OCI-M2 (cell line): ENCODE results near the gene LCNL1.

Experiments
- DNase-seq: peaks from one replicate; lab custom pipeline; 2025; ENCODE audit not compliant: unreplicated experiment; lab: John Stamatoyannopoulos, UW

LCNL1 gene

GRCh38 chr9:137009217-137009616, 26.4 kb downstream of the LCNL1 start:
- no peak for DNase-seq

DNA sequence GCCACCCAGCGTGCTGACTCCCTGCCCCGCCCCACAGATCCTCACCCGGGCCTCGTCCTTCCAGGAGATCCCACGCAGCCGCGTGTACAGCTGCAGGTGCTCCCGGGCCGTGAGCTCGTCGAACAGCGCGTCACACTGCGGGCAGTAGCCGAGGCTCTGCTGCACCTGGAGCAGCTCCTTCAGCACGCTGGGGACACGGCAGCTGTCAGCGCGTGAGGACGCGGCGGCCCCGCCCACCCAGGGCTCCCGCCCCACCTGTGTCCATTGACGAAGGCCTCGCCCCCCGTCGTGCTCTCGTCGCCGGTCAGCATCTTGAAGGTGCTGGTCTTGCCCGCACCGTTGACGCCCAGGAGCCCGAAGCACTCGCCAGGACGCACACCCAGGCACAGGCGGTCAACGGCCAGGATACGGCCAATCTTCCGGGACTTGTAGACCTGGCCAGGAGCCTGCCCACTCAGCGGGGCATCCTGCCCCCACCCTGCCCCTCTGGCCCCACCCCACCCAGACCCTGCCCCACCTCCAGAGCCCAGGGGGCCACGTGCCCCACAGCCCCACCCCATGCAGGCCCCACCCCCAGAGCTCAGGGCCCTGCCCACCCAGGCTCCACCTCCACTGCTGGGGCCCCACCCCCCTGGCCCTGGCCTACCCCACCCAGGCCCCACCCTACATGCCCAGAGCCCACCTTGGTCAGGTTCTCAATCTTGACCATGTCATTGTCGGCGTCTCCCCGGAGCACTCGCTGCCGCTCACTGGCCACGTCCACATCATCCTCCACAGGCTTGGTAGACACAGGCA, 27.3 kb downstream of the LCNL1 start:
- no peak for DNase-seq

DNA sequence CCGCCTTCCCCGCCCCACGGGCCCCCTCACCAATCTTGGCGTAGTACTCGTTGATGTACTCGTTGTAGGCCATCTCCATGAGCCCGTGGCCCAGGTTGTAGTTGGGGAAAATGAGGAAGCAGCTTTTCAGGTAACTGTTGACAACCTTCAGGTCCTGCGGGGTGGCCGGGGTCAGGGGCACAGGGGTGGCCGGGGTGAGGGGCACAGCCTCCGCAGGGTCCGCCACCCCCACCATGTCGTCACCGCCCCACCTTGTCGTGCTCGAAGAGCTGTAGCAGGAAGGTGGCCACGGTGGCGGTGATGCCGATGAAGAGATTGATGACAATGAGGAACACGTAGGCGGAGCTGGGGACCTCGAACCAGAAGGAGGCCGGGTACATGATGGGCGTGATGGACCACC, 28.4 kb downstream of the LCNL1 start:
- no peak for DNase-seq

DNA sequence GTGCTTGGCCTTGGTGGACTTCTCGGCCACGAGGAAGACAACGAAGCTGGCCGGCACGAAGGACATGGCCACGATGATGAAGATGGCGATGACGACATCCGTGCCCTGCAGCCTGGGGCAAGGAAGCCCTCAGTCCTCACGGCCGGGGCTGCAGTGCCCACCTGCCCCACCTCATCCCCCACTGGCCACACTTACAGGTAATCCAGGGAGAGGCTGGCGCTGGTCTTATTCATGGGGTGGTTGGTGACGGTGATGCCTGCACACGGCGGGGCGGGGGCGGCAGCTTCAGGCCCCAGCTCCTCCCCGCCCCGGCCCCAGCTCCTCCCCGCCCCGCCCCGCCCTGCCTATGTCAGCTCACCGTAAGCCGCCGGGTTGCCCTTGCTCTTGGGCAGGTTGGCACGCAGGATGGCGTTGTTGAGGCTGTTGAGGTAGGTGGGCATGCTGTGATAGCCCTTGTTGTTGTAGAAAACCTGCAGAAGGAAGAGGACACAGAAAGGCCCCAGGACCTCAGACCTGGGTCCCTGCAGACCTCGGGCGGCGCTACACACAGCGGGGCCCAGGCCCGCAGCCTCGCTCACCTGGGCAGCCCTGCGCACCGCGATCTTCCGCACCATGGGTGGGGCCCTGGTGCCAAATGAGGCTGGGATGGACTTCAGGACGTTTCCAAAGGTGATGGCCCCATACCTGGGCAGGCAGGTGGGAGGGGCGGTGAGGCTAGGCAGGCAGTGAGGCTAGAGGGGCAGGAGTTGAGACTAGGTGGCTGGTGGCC, 29.3 kb downstream of the LCNL1 start:
- DNase-seq, result no peak

- no peak for DNase-seq
Measured at GRCh38 chr9:137012694-137013570, 30.1 kb downstream of the LCNL1 start.

- DNase-seq, result no peak
Measured at GRCh38 chr9:137013571-137013940, 30.8 kb downstream of the LCNL1 start.

DNA sequence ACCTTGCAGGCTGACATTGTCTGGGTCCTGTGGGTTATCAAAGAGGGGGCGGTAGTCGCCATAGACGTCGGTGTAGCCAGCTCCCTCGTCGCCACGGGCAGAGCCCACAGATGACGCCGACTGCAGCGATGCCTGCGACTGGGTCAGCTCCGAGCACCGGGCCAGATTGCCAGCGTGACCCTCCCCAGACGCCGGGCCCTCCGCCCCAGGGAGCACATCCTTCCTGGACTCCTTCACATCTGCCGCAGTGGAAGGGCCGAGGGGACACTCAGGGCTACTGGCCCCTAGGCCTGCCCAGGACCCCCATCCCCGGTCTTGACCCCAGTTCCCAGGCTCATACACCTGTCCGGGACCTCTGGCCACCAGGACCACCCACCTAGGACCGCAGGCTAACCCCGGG, 31.4 kb downstream of the LCNL1 start:
- no peak for DNase-seq

DNA sequence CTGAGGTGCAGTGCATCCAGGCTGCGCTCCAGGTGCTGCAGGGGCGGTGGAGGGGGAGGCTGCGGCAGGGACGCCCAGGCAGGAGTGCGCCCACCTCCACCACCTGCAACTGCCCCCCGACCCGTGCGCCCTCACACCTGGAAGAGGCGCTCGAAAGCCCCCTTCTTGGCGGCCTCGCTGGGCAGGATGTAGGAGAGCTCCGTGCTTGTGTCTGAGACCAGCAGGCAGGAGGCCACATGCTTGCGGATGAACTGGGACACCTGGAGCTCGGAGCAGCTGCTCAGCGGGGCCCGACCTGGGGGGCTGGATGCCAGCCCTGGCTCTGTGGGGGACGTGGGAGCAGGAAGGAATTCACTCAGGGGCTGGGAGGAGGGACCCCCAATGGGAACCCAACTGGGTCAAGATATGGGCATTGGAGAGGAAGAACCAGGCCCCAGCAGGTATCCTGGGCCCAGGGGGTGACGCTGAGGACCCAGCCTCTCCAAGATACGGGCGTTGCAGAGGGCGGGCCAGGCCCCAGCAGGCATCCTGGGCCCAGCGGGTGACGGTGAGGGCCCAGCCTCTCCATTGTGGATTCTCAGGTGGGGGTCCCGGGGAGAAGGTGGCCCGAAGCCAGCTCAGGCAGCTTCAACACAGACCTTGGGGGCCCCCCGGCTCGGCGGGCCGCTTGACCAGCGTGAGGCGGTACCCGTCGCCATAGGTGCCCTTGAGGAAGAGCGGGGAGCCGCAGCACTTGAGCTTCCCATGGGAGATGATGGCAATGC, 32.2 kb downstream of the LCNL1 start:
- no peak for DNase-seq

- no peak for DNase-seq
Measured at GRCh38 chr9:137015540-137015930, 32.7 kb downstream of the LCNL1 start.

- no peak for DNase-seq
Measured at GRCh38 chr9:137015976-137016375, 33.2 kb downstream of the LCNL1 start.

DNA sequence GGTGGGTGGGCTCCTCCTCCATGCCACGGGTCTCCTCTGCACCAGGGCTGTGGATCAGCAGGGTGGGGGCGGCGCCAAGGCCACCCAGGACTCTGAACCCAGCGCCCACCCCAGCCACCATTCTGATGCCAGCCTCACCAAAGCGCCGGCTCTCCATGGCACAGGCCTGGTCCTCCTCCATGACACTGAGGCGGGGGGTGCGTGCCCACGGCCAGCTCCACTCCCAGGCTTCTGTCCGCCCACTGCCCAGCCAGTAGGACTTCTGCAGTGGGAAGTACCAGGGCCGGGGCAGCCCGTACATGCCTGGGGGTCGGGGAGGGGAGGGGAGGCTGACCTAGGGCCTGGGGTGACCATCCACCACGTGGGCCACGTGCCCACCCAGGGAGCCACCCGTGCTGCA, 33.6 kb downstream of the LCNL1 start:
- DNase-seq, result no peak

- DNase-seq, result no peak
Measured at GRCh38 chr9:137017071-137017470, 34.3 kb downstream of the LCNL1 start.

DNA sequence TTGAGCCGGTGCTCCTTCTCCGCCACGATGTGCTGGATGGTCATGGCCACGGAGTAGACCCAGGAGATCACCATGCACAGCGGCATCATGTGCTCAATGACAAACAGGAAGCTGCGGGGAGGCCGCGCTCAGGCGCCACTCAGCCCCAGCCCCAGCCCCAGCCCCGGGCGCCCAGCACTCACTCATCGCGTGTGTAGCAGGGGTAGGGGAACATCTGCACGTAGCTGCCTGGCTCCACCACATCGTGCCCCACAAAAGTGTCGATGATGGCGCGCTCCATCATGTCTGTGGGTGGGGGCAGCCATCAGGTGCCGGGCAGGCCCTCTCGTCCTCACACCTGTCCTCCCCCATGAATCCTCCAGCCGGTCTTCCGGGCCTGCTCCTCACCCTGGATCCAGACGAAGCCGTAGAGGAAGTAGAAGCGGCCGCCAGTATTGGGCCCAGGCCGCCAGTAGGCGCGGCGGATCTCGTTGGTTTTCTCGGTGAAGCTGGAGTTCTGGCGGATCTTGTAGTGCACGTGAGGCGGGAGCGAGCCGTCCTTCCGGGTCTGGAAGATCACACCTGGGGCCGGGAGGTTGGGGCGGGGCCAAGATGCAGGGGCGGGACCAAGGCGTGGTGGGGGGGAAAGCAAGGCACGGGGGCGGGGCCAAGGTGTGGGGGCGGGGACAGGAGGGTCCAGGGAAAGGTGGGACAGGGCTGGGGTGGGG, 35.2 kb downstream of the LCNL1 start:
- no peak for DNase-seq

DNA sequence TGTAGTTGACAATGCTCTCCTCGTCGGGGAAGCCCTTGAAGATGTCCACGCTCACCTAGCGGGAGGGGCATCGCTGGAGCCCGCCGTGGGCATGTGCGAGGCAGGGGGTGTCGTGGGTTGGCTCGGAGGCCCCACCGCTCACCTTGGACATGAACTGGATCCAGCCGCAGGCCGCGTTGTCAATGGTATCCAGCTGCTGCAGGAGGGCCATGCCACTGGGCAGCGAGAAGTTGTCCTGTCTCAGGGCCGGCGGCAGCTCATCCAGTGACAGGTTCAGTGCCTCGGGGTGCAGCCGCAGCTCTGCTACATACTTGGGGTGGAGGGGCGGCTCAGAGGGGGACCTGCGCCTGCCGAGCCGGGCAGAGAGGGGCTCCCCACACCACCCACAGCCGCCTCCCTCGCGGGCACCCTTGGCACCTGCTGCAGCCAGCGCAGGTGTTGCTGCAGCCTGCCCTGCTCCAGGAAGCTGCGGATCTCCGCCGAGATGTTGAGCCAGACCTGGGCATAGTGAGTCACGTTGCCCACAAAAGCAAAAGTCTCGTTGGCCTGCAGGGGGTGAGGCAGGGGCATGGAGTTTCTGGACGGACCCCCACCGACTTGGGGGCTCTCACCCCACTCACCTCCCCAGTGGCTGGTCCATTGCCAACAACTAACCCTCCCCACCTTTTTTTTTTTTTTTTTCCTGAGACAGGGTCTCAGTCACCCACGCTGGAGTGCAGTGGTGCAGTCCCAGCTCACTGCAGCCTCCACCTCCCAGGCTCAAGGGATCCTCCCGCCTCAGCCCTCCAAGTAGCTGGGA, 36.2 kb downstream of the LCNL1 start:
- DNase-seq, result no peak

GRCh38 chr9:137019891-137020683, 37.3 kb downstream of the LCNL1 start:
- DNase-seq, result no peak

DNA sequence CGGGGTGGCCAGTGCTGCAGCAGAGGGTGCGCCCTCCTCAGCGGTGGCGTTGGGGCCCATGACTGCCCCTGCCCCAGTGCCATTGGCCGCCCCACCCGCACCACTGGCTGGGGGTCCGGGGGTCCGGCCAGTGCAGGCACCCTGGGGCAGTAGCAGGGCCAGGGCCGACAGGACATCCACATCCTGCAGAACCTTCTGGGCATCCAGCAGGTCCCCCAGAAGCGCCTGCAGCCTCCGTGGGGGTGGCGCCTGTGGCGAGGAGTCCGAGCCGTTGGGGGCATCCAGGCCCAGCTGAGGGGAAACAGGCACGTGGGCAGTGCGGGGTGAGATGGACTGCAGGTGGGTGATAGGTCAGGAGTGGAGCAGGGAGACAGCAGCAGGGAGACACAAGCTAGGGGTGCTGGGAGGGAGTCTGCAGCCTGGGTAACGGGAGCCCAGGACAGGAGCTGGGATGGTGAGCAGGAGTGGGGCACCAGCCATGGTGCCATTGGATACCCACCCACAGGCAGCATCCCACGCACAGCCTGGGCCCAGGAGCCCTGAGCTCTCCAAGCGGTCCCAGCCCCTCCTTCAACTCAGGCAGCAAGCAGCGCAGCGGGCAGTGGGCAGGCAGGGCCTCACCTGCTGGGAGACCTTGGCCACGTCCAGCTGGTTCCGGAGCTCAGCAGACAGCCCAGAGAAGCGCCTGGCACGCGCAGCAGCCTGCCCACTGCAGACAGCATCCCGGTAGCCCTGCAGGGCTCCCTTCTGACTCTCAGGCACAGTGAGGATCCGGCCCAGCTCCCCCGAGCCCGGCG, 38.2 kb downstream of the LCNL1 start:
- DNase-seq, result no peak

GRCh38 chr9:137021568-137021978, 38.8 kb downstream of the LCNL1 start:
- DNase-seq, result no peak
